HG02885 (cell line): ENCODE data around the gene USP53.
"Not testable (repeated sequence)": the region's sequence is repeated elsewhere in the genome, so short reads cannot be mapped to it uniquely, and the experiment has no call there.

Source experiments
- ATAC-seq: cut with Tn5 transposase; IDR thresholded peaks from one replicate; pipeline ENCODE4 v1.9.1; 2021; ENCODE audit warnings: mild to moderate bottlenecking; ENCODE audit not compliant: unreplicated experiment, poor library complexity

USP53 gene

GRCh38 chr4:119304431-119304830, 91.9 kb downstream of the USP53 start:
- ATAC-seq = no peak

DNA sequence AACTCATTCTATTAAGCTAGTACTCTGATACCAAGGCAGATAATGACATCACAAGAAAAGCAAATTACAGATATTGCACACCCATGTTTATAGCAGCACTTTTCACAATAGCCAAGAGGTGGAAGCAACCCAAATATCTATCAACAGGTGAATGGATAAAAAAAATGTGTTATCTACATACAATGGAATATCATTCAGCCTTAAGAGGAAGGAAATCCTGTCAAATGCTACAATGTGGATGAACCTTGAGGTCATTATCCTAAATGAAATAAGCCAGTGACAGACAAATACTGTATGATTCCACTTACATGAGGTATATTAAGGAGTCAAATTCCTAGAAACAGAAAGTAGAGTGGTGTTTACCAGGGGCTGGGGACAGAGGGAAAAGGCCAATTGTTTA, 95.1 kb downstream of the USP53 start:
- no peak for ATAC-seq

DNA sequence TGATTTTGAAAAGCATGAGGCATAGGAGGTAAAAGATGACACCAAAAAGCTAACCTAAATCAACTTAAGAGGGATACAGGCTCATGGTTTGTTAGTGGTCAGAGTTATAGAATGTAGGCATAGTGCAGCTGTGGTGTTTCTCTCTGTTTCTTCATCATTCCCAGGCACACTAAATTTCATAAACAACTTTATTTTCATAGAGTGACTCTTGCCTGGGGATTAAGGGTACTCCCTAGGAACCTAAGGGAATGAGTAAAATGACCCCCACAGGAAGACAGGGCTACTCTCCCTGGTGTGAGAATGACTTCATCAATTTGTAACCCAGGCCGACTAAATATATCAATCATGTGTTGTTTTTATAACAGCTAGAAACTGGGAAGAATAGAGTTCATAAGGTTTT, 98.3 kb downstream of the USP53 start:
- ATAC-seq = no peak

GRCh38 chr4:119313237-119313636, 100.7 kb downstream of the USP53 start:
- no peak for ATAC-seq

DNA sequence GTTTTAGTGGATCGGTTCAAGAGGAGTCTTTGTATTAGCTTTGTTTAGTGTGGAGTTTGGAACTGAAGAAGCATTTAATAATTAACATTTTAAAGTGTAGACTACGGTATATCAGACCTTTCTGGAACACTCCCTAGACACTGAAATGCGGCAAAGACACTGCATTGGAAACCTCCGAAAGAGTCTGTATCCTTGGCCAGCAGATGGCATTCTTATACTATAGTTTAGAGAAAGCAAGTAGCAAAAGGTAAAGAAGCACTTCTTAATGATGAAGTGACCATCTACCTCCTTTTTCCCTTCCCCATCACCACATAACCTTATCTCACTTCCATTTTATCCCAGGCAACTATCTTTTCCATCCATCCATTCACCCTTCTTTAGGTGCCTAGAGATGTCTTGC, 101.8 kb downstream of the USP53 start:
- ATAC-seq = peak; percentile 85

GRCh38 chr4:119315036-119315435, 102.5 kb downstream of the USP53 start:
- no peak for ATAC-seq

- ATAC-seq = no peak
Observed at GRCh38 chr4:119317990-119318389, 105.5 kb downstream of the USP53 start.

- no peak for ATAC-seq
Observed at GRCh38 chr4:119321921-119322687, 109.6 kb downstream of the USP53 start, which contains the start of gene FABP2. Gene FABP2, minus strand, starts transcription at chr4:119322138. Its CDS starts 36 bp downstream, at chr4:119322102.

DNA sequence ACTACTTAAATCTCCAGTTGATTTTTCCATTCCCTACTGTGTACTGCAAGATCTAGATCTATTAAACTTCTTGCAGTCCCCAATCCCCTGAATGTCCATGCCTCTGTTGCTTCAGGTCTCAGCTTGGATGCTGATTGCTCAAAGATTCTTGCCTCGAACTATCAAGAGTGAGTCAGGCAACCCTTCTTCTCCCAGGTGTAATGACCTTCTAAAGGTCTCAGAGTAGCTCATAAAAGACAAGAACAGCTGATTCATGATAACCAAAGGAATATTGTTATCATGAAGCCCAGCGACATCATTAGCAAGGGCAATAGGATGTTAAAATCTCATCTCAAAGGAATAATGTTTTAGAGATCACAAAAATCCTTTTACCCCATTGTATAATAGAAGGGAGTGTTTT, 116.2 kb downstream of the USP53 start:
- no peak for ATAC-seq

- no peak for ATAC-seq
Observed at GRCh38 chr4:119329835-119330620, 117.5 kb downstream of the USP53 start.

DNA sequence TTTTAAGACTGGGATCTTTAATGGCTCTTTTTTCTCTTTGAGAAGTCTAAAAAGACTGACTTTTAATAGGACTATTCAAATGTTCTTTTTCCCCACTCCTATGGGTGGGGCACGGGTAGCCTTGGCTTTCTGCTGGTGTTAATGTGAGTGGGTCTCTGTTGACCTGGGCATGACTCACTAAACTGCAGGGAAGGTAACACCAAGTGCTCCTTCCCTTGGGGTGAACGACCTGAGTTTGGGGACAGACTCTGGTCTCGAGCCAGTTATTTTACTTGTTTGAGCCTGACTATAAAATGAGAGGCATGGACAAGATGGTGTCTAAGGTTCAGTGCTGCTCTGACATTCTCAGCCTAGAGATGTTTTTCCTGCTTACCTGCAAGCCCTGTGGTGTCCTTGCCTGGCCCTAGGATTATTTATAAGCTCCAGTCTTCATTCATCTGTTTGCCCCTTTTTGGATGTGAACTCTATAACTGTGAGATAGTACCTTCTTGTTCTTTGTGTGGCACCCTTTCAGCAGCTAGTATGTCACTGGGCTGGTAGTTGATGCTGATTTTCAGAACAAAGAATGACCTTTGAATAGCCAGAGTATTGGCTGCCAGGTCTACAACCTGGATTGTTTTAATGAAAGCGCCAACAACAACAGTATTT, 123.9 kb downstream of the USP53 start:
- ATAC-seq = not testable (repeated sequence)

- no peak for ATAC-seq
Observed at GRCh38 chr4:119337010-119337409, 124.5 kb downstream of the USP53 start.

DNA sequence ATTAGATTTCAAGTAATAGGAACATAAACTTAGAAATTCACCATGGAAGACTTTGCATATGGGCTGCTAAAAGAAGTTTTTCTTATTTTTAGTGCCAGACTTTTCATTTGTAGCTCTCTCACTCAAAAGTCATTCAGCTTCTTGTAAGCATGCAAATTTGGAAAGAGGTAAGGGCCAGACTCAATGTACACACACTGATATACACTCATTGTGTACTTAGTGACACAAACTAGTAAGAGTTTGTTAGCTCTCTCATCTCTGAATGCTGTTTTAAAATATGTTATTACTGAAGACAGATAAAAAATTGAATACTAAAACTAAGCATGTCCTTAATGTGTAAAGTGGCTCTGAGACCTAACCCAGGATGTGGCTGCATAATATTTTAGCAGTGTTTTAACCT, 127.4 kb downstream of the USP53 start:
- ATAC-seq = not testable (repeated sequence)

DNA sequence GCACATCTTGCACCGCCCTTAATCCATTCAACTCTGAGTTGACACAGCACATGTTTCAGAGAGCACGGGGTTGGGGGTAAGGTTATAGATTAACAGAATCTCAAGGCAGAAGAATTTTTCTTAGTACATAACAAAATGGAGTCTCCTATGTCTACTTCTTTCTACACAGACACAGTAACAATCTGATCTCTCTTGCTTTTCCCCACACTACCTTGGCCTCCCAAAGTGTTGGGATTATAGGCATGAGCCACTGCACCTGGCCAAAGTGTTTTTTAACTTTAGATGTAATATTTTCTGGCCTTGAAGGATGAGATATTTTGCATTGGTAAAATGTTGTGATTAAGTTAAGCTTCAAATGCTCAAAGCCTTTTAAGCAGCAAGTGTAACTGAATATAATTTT, 130.8 kb downstream of the USP53 start:
- ATAC-seq = not testable (repeated sequence)
